ENCODE measurements around the gene SREBF2. TPM values are rescaled to one million over a fixed set of nuclear protein-coding genes. Genes with fewer than 3 reads are reported as not detected.

The SREBF2 gene
- total RNA-seq, 6 donors from 2014 or later, result 124 to 175 (median 145) TPM

- no peak for DNase-seq
- WGBS, 2 donors, result 72 to 83% methylated on average over 2 of the region's 2 CpGs
- H3K4me3 ChIP-seq, result no peak overlapping the region
- no peak for TF ChIP-seq POLR2AphosphoS5 (IDR thresholded peaks at IDR 0.05)
- TF ChIP-seq CTCF (IDR thresholded peaks at IDR 0.05), result no peak
- no peak for TF ChIP-seq EP300 (IDR thresholded peaks at IDR 0.05)
- no peak for TF ChIP-seq POLR2A (IDR thresholded peaks at IDR 0.05)
- H3K36me3 ChIP-seq, result peaks cover 0 to 2% (median 0%) of the 10 kb centered on the region in 4 donors
- no peaks in the 10 kb centered on the region for H3K9me3 ChIP-seq
- H3K4me1 ChIP-seq, result peaks cover 31 to 69% (median 63%) of the 10 kb centered on the region in 4 donors
- peak overlapping the region in 2 of 4 donors; percentile 21 to 45 for H3K27ac ChIP-seq
- ATAC-seq (ENCODE audit: low FRiP score in 2 of 2), result no peak
- H3K27me3 ChIP-seq, result no peaks in the 10 kb centered on the region
Observed at GRCh38 chr22:41847300-41847699, 14.4 kb downstream of the SREBF2 start.

GRCh38 chr22:41848468-41848867 is 15.6 kb downstream of the SREBF2 start:
- H3K36me3 ChIP-seq, result no peaks in the 10 kb centered on the region
- DNase-seq (peak in 1 of 2 donors; percentile 94), ATAC-seq (ENCODE audit: low FRiP score in 2 of 2) (peak; percentile 85 to 93)
- WGBS, 2 donors, result 43 to 53% methylated on average over 1 to 5 of the region's 5 CpGs
- TF ChIP-seq POLR2AphosphoS5 (IDR thresholded peaks at IDR 0.05) (no peak), POLR2A (IDR thresholded peaks at IDR 0.05) (no peak), EP300 (IDR thresholded peaks at IDR 0.05) (no peak), CTCF (IDR thresholded peaks at IDR 0.05) (peak in 3 of 6 experiments; percentile 20 to 42 (median 37))
- H3K9me3 ChIP-seq, result no peaks in the 10 kb centered on the region
- H3K27me3 ChIP-seq, result no peaks in the 10 kb centered on the region
- peak overlapping the region; percentile 6 to 45 (median 10) for H3K27ac ChIP-seq
- H3K4me3 ChIP-seq, result no peak overlapping the region
- peaks cover 31 to 58% (median 53%) of the 10 kb centered on the region in 4 donors for H3K4me1 ChIP-seq

- peak overlapping the region in 2 of 4 donors; percentile 42 to 54 for H3K27ac ChIP-seq
- no peak overlapping the region for H3K4me3 ChIP-seq
- H3K9me3 ChIP-seq, result no peaks in the 10 kb centered on the region
- no peak for ATAC-seq (ENCODE audit: low FRiP score in 2 of 2)
- 76 to 83% methylated on average over 2 of the region's 2 CpGs for WGBS, 2 donors
- no peaks in the 10 kb centered on the region for H3K36me3 ChIP-seq
- no peak for DNase-seq
- TF ChIP-seq CTCF (IDR thresholded peaks at IDR 0.05), result no peak
- no peaks in the 10 kb centered on the region for H3K27me3 ChIP-seq
- H3K4me1 ChIP-seq, result peaks cover 12 to 33% (median 16%) of the 10 kb centered on the region in 4 donors
Observed at GRCh38 chr22:41856469-41856868, 23.6 kb downstream of the SREBF2 start.

- WGBS, 2 donors, result 59 to 60% methylated on average over 7 of the region's 7 CpGs
- Histone ChIP-seq H3K27ac (peak overlapping the region in 3 of 4 donors; percentile 7 to 54 (median 42)), H3K4me1 (peaks cover 17 to 41% (median 21%) of the 10 kb centered on the region in 4 donors), H3K27me3 (no peaks in the 10 kb centered on the region), H3K9me3 (no peaks in the 10 kb centered on the region), H3K4me3 (no peak overlapping the region), H3K36me3 (no peaks in the 10 kb centered on the region)
- DNase-seq (peak in 1 of 2 donors; percentile 40), ATAC-seq (ENCODE audit: low FRiP score in 2 of 2) (peak; percentile 46 to 59)
- TF ChIP-seq CTCF (IDR thresholded peaks at IDR 0.05), result peak; percentile 33 to 57 (median 47)
- no peak for TF ChIP-seq POLR2A (IDR thresholded peaks at IDR 0.05)
Observed at GRCh38 chr22:41857155-41857859, 24.4 kb downstream of the SREBF2 start.

GRCh38 chr22:41857860-41858199 is 24.9 kb downstream of the SREBF2 start:
- Histone ChIP-seq H3K27ac (peak overlapping the region in 2 of 4 donors; percentile 7 to 54), H3K4me1 (peaks cover 22 to 46% (median 26%) of the 10 kb centered on the region in 4 donors), H3K9me3 (no peaks in the 10 kb centered on the region), H3K4me3 (no peak overlapping the region), H3K27me3 (no peaks in the 10 kb centered on the region), H3K36me3 (no peaks in the 10 kb centered on the region)
- ATAC-seq (ENCODE audit: low FRiP score in 2 of 2) (no peak), DNase-seq (no peak)
- TF ChIP-seq POLR2A (IDR thresholded peaks at IDR 0.05) (no peak), EP300 (IDR thresholded peaks at IDR 0.05) (no peak), POLR2AphosphoS5 (IDR thresholded peaks at IDR 0.05) (no peak), CTCF (IDR thresholded peaks at IDR 0.05) (no peak)

All from upper lobe of left lung (tissue), 6 donors.